A673 (cell line): ENCODE results near the gene ELOB. TPM values are rescaled to one million over a fixed set of nuclear protein-coding genes. Genes with fewer than 3 reads are reported as not detected.

ENCODE experiments used
- BruUV-seq: library from RNA; stranded (reverse); fragments of 400-500 nt; replicated peaks from 2 replicates; lab custom pipeline; 2021; lab: Mats Ljungman, UMichigan
- CTCF ChIA-PET: fragments of 300-600 bp; sonication (Branson Sonifier 250); formaldehyde crosslinking; loops from one replicate; lab custom pipeline; 2022; ENCODE audit warnings: antibody characterized with exemption; lab: Charles Lee
- POLR2A ChIA-PET: fragments of 300-600 bp; sonication (Branson Sonifier 250); formaldehyde crosslinking; loops from one replicate; lab custom pipeline; 2022; ENCODE audit warnings: antibody characterized with exemption; ENCODE audit not compliant: low non-redundant PET; lab: Charles Lee
- DNase-seq: peaks from one replicate; pipeline ENCODE4 v3.0.0-alpha.2; 2015; ENCODE audit warnings: low spot score
- H3K27ac ChIP-seq: fragments of 200-600 bp; sonication (generic); 2 replicates; pipeline ENCODE4 v1.5.1; 2016; ENCODE audit warnings: mixed run types, low read depth, mild to moderate bottlenecking, mixed read lengths, antibody characterized with exemption, low read length; ENCODE audit not compliant: poor library complexity, severe bottlenecking
- H3K27me3 ChIP-seq: fragments of 200-600 bp; sonication (generic); replicated peaks from 2 replicates; pipeline ENCODE4 v1.6.1; 2017; ENCODE audit warnings: mixed run types, low read depth, mild to moderate bottlenecking, mixed read lengths, antibody characterized with exemption, low read length; ENCODE audit not compliant: insufficient read depth, poor library complexity
- H3K36me3 ChIP-seq: fragments of 200-600 bp; sonication (generic); 2 replicates; pipeline ENCODE4 v1.6.1; 2016; ENCODE audit warnings: mixed run types, mild to moderate bottlenecking, mixed read lengths, antibody characterized with exemption, low read length; ENCODE audit not compliant: insufficient read depth, poor library complexity, severe bottlenecking
- H3K4me1 ChIP-seq: fragments of 200-600 bp; sonication (generic); 2 replicates; pipeline ENCODE4 v1.6.1; 2017; ENCODE audit warnings: mixed run types, mild to moderate bottlenecking, mixed read lengths, antibody characterized with exemption, low read length; ENCODE audit not compliant: insufficient read depth, poor library complexity, severe bottlenecking
- H3K4me3 ChIP-seq: fragments of 200-600 bp; sonication (generic); 2 replicates; pipeline ENCODE4 v1.5.1; 2016; ENCODE audit warnings: low read depth, mixed run types, mild to moderate bottlenecking, mixed read lengths, low read length; ENCODE audit not compliant: poor library complexity, severe bottlenecking
- H3K9me3 ChIP-seq: fragments of 200-600 bp; sonication (generic); 2 replicates; pipeline ENCODE4 v1.6.1; 2016; ENCODE audit warnings: mixed run types, low read depth, mild to moderate bottlenecking, mixed read lengths, antibody characterized with exemption, low read length; ENCODE audit not compliant: poor library complexity, severe bottlenecking
- CTCF ChIP-seq: fragments of 300-800, 200-600 bp; sonication (generic); conservative IDR thresholded peaks from 2 replicates; pipeline ENCODE4 v1.5.1; 2017; ENCODE audit warnings: low read depth, mild to moderate bottlenecking, antibody characterized with exemption, low read length, moderate library complexity, mixed read lengths
- EZH2 ChIP-seq: fragments of 200-600 bp; sonication (generic); IDR thresholded peaks from 2 replicates; pipeline ENCODE4 v1.6.1; 2017; ENCODE audit warnings: borderline replicate concordance, low read depth, mild to moderate bottlenecking, mixed read lengths, antibody characterized with exemption, low read length; ENCODE audit not compliant: poor library complexity, severe bottlenecking
- intact Hi-C: fragments of 100-400 bp; cut with micrococcal nuclease; formaldehyde crosslinking; loops from one replicate; pipeline ENCODE4 v1.10.0; 2022; ENCODE audit not compliant: unreplicated experiment
- total RNA-seq: library from RNA; stranded (reverse); gene quantifications from 2 replicates; pipeline ENCODE4 v1.2.3, GENCODE V29; 2021

Gene ELOB
- total RNA-seq, 1 experiment from 2014 or later, result 188 TPM

GRCh38 chr16:2741168-2741567 lies 35.9 kb downstream of the ELOB start:
- Histone ChIP-seq H3K27me3 (no peaks in the 10 kb centered on the region), H3K9me3 (no peaks in the 10 kb centered on the region), H3K4me3 (no peak overlapping the region), H3K36me3 (no peaks in the 10 kb centered on the region), H3K4me1 (no peaks in the 10 kb centered on the region), H3K27ac (no peak overlapping the region)
- BruUV-seq, result no TSS peak
- TF ChIP-seq CTCF (no peak), EZH2 (no peak)
- DNase-seq, result no peak
- CTCF ChIA-PET, result no interaction called here
- intact Hi-C loops, result no loop called here
- POLR2A ChIA-PET, result interaction anchor here (1.1 kb wide), 1 partner anchor 11 kb away, joined by 3 read pairs; the partner anchor contains the start of gene SRRM2

- no peak overlapping the region for H3K4me3 ChIP-seq
- TF ChIP-seq EZH2, result no peak
- no peak for TF ChIP-seq CTCF
- H3K36me3 ChIP-seq, result no peaks in the 10 kb centered on the region
- H3K27me3 ChIP-seq, result no peaks in the 10 kb centered on the region
- POLR2A ChIA-PET, result no interaction called here
- no peak for DNase-seq
- CTCF ChIA-PET, result no interaction called here
- intact Hi-C loops, result no loop called here
- H3K4me1 ChIP-seq, result no peaks in the 10 kb centered on the region
- no peaks in the 10 kb centered on the region for H3K9me3 ChIP-seq
- no peak overlapping the region for H3K27ac ChIP-seq
- BruUV-seq, result no TSS peak
These were observed 36.6 kb downstream of the ELOB start for GRCh38 chr16:2740476-2740875.

GRCh38 chr16:2739625-2740430 lies 37.3 kb downstream of the ELOB start:
- H3K4me1 ChIP-seq, result no peaks in the 10 kb centered on the region
- no peak for DNase-seq
- ChIA-PET CTCF (no interaction called here), POLR2A (no interaction called here)
- no peaks in the 10 kb centered on the region for H3K27me3 ChIP-seq
- H3K9me3 ChIP-seq, result no peaks in the 10 kb centered on the region
- H3K27ac ChIP-seq, result no peak overlapping the region
- intact Hi-C loops, result no loop called here
- TF ChIP-seq EZH2, result no peak
- no peak for TF ChIP-seq CTCF
- no peaks in the 10 kb centered on the region for H3K36me3 ChIP-seq
- no TSS peak for BruUV-seq
- H3K4me3 ChIP-seq, result no peak overlapping the region
